NCI-H345 treated with DMSO at 0.1 percent for 48 hours (cell line): Measurements from ENCODE around the gene CTNNBL1.

Experiments used
- DNase-seq: peaks from one replicate; lab custom pipeline; 2025; ENCODE audit not compliant: unreplicated experiment; lab: John Stamatoyannopoulos, UW

Gene CTNNBL1

DNA sequence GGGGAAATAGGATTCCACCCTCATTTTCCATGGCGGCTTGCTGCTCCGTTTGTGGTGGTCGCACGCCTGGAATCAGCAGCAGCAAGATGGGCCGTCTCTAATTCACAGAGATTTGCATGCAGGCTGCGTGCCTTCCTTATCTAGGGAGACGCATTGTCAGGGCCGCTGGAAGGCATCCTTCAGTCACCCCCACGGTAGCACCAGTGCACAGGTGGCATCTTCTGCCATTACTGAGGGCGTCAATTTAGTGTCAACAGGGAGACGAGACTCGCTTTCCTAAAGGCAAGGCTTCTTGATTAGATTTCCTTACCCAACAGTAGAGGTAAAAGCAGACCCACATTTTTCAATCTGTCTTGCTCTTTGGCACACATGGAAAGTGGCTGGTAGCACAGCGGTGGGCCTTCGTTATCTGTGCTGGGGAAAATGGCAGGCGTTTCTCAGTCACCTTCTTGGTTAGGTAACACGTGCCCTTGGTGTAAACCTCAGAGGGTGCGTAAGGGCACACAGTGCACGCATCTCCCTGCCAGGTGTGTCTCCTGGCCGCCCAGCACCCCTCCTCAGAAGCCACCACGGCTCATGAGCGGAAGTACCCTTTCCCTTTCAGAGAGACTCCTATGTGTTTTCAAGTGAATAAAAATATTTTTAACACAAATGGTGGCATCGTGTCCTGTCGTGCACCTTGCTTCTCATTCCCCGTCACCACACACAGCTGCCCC is 181.8 kb downstream of the CTNNBL1 start:
- no peak for DNase-seq

DNA sequence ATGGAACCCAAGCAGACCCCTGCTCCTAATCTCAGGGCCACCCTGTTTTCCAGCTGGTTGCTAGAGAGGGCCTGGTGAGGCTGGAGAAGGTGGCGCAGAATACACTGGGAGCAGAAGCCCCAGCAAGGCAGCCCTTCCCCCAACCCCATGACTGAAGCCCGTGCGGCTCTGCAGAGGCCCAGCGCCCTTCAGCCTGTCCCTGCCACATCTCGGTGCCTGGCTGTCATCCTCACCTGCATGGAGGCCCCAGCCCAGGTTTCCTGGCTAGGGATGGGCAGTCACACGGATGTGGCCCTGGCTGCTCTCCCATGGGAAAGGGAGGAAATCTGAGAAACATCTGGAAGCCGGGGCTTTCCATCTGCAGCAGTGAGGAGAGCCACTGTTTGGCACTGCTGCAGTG is 183.0 kb downstream of the CTNNBL1 start:
- DNase-seq = no peak

- no peak for DNase-seq
Observed at GRCh38 chr20:37877832-37878772, 184.3 kb downstream of the CTNNBL1 start.

GRCh38 chr20:37878835-37879599 is 185.2 kb downstream of the CTNNBL1 start:
- no peak for DNase-seq

GRCh38 chr20:37879843-37880242 is 186.0 kb downstream of the CTNNBL1 start:
- no peak for DNase-seq

GRCh38 chr20:37880726-37881591 is 187.1 kb downstream of the CTNNBL1 start:
- peak; percentile 36 for DNase-seq

- peak; percentile 62 for DNase-seq
Observed at GRCh38 chr20:37881601-37882343, 187.9 kb downstream of the CTNNBL1 start.

DNA sequence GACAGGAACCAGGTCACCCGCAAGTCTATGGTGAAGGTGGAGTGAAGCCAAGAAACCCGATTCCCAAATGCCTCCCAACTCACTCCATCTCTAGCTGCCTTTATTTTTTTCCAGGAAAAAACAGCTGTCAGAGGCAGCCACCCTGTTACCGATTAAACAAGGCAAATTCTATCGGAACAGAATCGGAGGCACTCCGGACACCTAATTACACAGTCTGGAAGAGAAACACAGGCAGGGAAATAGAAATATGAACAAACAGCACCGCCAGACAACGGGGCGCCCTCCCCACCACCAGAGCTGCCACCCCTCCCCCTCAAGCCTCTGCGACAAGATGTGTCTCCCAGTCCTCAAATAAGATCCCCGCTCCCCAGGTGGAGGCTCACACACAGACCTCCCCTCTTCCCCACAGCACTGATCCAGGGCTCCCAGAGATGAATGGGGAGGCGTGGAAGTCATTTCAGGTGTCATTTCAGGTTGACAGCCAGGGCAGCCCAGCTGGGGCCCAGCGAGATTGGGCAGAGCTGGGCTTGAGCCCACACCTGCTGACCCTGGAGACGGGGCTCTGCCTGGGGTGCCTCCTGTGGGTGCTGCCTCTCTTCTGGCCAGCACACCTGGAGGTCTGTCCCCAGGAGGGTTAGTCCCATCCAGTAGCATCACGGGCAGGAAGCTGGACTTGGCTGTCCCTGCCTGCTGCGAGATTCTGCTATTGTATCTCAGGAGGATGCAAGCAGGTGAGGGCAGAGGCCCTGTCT is 189.3 kb downstream of the CTNNBL1 start:
- DNase-seq = peak; percentile 47

- DNase-seq = no peak
Observed at GRCh38 chr20:37885042-37885441, 191.2 kb downstream of the CTNNBL1 start.

DNA sequence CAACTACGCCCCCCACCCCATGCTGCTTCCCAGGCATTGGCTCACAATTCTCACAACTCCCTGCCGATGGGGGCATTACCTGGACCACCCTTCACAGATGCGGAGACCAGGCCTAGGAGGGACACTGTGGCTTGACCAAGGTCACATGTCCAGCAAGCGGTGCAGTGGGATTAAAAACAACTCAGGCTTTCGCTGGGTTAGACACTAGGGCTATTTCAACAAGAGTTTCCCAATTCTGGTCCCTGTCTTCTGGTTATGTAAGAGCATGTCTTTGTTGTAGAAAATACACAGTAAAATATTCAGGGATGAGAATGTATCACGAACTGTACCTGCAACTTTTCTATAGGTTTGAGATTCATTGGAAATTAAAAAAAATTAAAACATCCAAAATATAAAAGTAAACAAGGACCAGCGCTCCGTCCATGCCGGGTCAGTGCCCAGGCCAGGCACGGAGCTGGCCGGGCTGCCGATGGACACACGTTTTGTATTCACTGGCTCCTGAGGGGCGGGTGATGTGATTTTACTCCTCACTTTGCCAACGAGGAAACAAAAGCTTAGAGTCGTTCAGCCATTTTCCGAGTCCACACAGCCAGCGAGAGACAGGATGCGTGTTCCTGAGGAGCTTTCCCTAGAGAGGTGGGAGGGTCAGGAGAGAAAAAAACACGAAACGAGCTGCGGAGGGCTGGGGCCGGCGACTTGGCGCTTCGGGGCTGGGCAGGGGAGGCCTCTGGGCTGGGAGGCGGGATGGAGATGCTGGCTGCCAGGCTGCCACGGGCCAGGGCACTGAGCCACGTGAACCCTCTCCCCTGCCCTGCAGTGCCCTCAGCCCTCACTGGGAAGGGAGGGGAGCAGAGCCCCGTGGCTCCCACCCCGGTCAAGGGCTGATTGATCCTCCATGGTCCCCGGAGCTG is 192.0 kb downstream of the CTNNBL1 start:
- no peak for DNase-seq

- DNase-seq = no peak
Observed at GRCh38 chr20:37886851-37887297, 193.0 kb downstream of the CTNNBL1 start.

GRCh38 chr20:37888641-37889040 is 194.8 kb downstream of the CTNNBL1 start:
- no peak for DNase-seq

- no peak for DNase-seq
Observed at GRCh38 chr20:37890108-37890507, 196.3 kb downstream of the CTNNBL1 start.

DNA sequence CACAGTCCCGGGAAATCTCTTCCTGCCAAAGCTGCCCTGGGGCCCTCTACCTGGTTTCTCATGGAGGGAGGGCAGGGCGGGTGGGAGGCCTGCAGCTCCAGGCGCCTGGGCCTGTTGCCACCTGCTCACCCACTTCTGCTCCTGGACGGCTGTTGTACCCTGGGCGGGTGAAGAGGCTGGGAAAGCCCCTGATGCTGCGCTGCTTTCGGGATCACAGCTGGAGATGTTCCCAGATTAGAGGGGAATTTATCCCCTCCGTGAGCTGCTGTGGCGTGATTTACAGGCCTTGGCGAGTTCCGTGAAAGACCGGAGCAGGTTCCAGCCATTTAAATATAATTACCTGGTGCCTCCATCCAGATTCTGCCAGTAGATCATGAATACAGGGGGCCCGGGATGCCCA is 196.8 kb downstream of the CTNNBL1 start:
- peak; percentile 53 for DNase-seq

GRCh38 chr20:37892001-37892400 is 198.2 kb downstream of the CTNNBL1 start:
- no peak for DNase-seq

DNA sequence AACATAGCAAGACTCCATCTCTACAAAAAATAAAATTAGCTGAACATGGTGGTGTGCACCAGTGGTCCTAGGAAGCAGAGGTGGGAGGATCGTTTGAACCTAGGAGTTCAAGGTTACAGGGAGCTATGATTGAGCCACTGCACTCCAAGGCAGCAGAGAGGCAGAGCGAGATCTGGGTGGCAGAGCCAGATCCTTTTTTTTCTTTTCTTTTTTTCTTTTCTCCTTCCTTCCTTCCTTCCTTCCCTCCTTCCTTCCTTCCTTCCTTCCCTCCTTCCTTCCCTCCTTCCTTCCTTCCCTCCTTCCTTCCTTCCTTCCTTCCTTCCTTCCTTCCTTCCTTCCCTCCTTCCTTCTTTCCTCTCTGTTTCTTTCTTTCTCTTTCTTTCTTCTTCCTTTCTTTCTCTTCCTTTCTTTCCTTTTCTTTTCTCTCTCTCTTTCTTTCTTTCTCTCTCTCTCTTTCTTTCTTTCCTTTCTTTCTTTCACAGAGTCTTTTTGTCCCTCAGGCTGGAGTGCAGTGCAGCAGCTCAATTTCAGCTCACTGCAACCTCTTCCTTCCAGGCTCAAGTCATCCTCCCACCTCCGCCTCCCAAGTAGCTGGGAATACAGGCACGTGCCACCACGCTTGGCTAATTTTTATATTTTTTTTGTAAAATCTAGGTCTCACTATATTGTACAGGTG is 199.9 kb downstream of the CTNNBL1 start:
- no peak for DNase-seq

DNA sequence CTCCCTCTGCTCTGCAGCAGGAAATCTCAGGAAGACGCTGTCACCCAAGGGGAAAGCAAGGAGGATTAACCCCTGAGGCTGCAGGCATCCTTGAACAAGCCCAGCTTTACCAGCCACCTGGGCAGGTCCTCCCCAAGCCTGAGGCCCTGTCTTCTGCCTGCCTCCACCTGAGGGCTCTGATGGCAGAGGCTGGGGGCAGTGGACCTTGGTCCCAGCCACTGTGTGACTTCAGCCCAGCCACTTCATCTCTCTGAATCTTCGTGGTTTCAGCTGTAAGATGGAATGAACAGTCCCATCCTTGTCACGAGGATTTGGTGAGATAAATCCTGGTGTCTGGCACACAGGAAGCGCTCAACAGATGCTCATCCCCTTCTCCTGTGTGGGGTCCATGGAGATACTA is 200.6 kb downstream of the CTNNBL1 start:
- DNase-seq = no peak
